NB4 (cell line): ENCODE data around the gene ADGRL3.

ENCODE experiments used
- DNase-seq: peaks from one replicate; pipeline ENCODE4 v3.0.0; 2010; ENCODE audit warnings: low read depth
- H3K4me3 ChIP-seq: one replicate; pipeline ENCODE4 v1.5.1; 2011; ENCODE audit warnings: mild to moderate bottlenecking, low read depth, low read length, moderate library complexity
- MYC ChIP-seq: IDR thresholded peaks from 2 replicates; pipeline ENCODE4 v1.6.1; 2011; ENCODE audit warnings: low read depth, low read length
- POLR2A ChIP-seq: IDR thresholded peaks from 2 replicates; pipeline ENCODE4 v1.6.1; 2011; ENCODE audit warnings: mild to moderate bottlenecking; ENCODE audit not compliant: insufficient read length; ENCODE audit errors: extremely low read depth
- TF ChIP-seq, protein P1 (sequence below): IDR thresholded peaks from one replicate; pipeline ENCODE4 v1.5.1; 2012; ENCODE audit warnings: low read depth, low read length
- TF ChIP-seq, protein P2 (sequence below): IDR thresholded peaks from 2 replicates; pipeline ENCODE4 v1.6.1; 2011; ENCODE audit warnings: low read depth, low read length

ADGRL3 gene

DNA sequence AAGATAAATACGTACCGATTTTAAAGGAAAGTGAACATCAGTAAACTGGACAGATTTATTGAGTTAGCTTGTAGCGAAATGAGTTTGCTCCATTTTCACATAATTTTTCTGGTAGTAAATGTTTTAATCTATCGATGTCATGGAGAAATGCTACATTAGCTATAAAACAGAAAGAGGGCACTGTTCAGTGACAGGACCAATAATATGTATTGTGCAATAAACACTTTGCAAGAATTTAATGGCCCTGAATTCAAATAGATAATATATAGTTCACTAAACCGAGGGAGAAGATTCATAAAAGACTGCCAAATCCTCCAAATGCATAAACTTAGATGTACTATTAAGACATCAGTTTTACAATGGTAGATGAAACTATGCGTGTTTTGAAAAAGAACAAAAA is 516.3 kb downstream of the ADGRL3 start:
- no peak overlapping the region for H3K4me3 ChIP-seq
- TF ChIP-seq, protein P1, sequence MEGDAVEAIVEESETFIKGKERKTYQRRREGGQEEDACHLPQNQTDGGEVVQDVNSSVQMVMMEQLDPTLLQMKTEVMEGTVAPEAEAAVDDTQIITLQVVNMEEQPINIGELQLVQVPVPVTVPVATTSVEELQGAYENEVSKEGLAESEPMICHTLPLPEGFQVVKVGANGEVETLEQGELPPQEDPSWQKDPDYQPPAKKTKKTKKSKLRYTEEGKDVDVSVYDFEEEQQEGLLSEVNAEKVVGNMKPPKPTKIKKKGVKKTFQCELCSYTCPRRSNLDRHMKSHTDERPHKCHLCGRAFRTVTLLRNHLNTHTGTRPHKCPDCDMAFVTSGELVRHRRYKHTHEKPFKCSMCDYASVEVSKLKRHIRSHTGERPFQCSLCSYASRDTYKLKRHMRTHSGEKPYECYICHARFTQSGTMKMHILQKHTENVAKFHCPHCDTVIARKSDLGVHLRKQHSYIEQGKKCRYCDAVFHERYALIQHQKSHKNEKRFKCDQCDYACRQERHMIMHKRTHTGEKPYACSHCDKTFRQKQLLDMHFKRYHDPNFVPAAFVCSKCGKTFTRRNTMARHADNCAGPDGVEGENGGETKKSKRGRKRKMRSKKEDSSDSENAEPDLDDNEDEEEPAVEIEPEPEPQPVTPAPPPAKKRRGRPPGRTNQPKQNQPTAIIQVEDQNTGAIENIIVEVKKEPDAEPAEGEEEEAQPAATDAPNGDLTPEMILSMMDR, result no peak
- no peak for TF ChIP-seq MYC
- TF ChIP-seq, protein P2, sequence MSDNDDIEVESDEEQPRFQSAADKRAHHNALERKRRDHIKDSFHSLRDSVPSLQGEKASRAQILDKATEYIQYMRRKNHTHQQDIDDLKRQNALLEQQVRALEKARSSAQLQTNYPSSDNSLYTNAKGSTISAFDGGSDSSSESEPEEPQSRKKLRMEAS, result no peak
- TF ChIP-seq POLR2A, result no peak
- no peak for DNase-seq

DNA sequence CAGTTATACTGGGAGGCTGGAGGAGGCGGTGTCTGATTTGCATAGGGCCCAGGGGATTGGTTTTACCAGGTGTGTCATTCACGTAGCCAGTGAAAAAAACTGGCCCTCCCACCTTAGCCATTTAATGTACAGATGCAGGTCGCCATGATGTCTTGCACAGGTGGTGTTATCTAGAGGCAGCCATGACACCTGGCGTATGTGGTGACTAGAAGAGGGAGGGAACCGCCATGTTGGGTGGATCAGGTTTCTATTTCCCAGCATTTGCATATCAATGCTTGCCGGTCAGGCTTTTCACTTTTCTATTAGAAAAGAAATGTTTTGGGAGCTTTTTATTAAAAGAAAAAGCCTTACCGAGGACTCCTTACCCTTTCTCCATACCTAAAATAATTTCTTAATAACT is 523.4 kb downstream of the ADGRL3 start:
- no peak for TF ChIP-seq POLR2A
- TF ChIP-seq, protein P1, result no peak
- TF ChIP-seq, protein P2, result no peak
- TF ChIP-seq MYC, result no peak
- DNase-seq, result no peak
- H3K4me3 ChIP-seq, result no peak overlapping the region

DNA sequence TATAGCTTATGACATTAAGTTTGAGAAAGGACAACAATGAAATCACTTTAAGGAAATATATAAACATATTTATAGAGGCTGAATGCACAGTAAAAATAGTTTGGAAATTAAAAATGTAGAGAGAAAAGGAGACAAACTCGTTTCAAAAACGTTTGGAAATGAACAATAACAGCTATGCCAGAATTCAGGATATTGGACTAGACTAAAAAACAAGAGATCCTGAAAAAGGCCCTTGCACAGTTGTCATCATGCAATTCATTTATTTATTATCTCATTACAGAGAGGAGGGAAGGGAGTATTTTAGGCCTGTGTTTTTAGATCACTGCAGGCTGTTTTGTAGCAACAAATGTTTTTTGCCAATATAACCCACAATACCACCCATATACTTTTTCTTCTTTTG is 527.2 kb downstream of the ADGRL3 start:
- no peak for DNase-seq
- H3K4me3 ChIP-seq, result no peak overlapping the region
- TF ChIP-seq, protein P2, result no peak
- TF ChIP-seq POLR2A (no peak), MYC (no peak)
- TF ChIP-seq, protein P1, result no peak

DNA sequence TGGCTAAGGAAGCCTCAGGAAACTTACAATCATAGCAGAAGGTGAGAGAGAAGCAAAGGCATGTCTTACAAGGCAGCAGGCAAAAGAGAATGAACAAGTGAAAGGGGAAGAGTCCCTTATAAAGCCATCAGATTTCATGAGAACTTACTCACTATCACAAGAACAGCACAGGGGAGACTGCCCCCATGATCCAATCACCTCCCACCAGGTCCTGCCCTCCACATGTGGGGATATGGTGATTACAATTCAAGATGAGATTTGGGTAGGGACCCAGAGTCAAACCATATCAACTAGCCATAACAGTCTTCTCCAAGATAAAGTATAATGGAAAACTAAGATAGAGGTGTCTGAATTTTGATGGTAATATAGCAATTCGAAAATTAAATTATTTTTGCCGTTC is 534.3 kb downstream of the ADGRL3 start:
- DNase-seq, result no peak
- no peak for TF ChIP-seq POLR2A
- TF ChIP-seq, protein P2, result no peak
- TF ChIP-seq, protein P1, result no peak
- no peak for TF ChIP-seq MYC
- no peak overlapping the region for H3K4me3 ChIP-seq

DNA sequence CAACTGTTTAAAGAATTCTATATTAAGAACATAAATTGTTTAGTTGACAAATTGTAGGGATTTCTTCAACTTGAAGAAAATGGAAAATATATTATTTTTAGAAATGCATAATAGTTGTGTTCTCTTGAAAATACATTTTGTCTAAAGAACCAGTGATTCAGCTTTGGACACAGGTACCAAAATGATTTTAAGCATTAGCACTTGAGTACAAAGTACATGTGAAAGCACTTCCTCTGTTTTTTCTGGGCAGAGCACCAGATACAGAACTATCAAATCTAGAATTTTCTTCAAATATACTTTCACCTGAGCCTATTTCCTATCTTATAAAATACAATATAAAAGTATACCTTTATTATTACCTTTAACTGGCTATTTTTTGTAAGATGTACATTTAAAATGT is 539.8 kb downstream of the ADGRL3 start:
- no peak overlapping the region for H3K4me3 ChIP-seq
- DNase-seq, result no peak
- TF ChIP-seq, protein P1, result no peak
- TF ChIP-seq, protein P2, result no peak

DNA sequence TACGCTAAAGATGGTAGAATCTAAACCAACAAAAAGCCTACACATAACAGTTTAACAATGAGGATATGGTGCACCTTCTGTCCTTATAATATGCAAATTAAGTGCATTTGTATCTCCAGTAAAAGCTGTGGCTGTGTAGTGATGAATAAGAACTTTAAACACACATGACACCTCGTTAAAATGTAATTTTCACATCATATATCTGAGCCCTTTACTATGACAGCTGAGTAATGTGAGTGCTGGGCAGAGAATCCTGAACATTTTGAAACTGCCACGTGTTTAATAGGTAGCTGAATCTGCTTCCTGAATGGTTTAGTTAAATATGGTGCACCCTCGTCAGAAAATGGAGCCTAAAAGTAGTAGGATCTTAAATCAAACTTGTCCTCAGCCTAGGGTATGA is 540.8 kb downstream of the ADGRL3 start:
- DNase-seq, result no peak
- no peak overlapping the region for H3K4me3 ChIP-seq
- TF ChIP-seq POLR2A (no peak), MYC (no peak)
- TF ChIP-seq, protein P1, result no peak
- TF ChIP-seq, protein P2, result no peak
